ENCODE measurements around the gene VCAM1. TPM values are rescaled to one million over a fixed set of nuclear protein-coding genes. Genes with fewer than 3 reads are reported as not detected.
A peak's percentile ranks its signal among the peaks of the same experiment; 100 is the strongest.

The VCAM1 gene
- total and polyA plus RNA-seq, 8 donors = 0.58 to 35.1 (median 1.6) TPM; not detected in 1

DNA sequence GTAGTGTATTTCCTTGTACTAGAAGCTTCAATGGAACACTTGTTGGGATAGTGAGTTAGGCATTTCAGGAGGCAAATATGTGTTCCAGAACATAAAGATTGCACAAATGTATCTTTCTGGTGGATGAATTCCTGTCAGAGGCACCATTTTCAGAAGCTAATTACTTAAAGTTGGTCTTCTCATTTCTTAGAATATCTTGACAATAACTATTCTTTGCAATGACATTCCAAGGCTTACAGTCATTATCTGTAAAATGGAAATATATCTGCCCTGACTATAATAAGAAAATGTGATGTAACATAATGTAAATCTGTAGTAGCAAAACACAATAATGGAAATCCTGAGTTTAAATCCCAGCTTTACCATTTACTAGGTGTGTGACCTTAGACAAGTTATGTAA is 2.7 kb downstream of the VCAM1 start:
- Histone ChIP-seq H3K9me3 (no peaks in the 10 kb centered on the region), H3K4me1 (peaks cover 0 to 8% (median 0%) of the 10 kb centered on the region in 4 donors), H3K27me3 (no peaks in the 10 kb centered on the region), H3K27ac (no peak overlapping the region), H3K36me3 (no peaks in the 10 kb centered on the region), H3K4me3 (peak overlapping the region in 1 of 4 donors; percentile 28)
- TF ChIP-seq POLR2A (IDR thresholded peaks at IDR 0.05) (no peak), EP300 (IDR thresholded peaks at IDR 0.05) (no peak), POLR2AphosphoS5 (IDR thresholded peaks at IDR 0.05) (no peak)
- TF ChIP-seq, protein P1, sequence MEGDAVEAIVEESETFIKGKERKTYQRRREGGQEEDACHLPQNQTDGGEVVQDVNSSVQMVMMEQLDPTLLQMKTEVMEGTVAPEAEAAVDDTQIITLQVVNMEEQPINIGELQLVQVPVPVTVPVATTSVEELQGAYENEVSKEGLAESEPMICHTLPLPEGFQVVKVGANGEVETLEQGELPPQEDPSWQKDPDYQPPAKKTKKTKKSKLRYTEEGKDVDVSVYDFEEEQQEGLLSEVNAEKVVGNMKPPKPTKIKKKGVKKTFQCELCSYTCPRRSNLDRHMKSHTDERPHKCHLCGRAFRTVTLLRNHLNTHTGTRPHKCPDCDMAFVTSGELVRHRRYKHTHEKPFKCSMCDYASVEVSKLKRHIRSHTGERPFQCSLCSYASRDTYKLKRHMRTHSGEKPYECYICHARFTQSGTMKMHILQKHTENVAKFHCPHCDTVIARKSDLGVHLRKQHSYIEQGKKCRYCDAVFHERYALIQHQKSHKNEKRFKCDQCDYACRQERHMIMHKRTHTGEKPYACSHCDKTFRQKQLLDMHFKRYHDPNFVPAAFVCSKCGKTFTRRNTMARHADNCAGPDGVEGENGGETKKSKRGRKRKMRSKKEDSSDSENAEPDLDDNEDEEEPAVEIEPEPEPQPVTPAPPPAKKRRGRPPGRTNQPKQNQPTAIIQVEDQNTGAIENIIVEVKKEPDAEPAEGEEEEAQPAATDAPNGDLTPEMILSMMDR (IDR thresholded peaks at IDR 0.05) = no peak
- intact Hi-C loops (cut with DNase I; ENCODE audit: low total_unique reads) = no loop called here
- DNase-seq = no peak

- H3K4me3 ChIP-seq = no peak overlapping the region
- H3K27me3 ChIP-seq = no peaks in the 10 kb centered on the region
- peaks cover 0 to 8% (median 0%) of the 10 kb centered on the region in 4 donors for H3K4me1 ChIP-seq
- TF ChIP-seq EP300 (IDR thresholded peaks at IDR 0.05) (no peak), POLR2AphosphoS5 (IDR thresholded peaks at IDR 0.05) (no peak), POLR2A (IDR thresholded peaks at IDR 0.05) (no peak)
- TF ChIP-seq, protein P1 (IDR thresholded peaks at IDR 0.05) = no peak
- H3K36me3 ChIP-seq = no peaks in the 10 kb centered on the region
- no peaks in the 10 kb centered on the region for H3K9me3 ChIP-seq
- no peak overlapping the region for H3K27ac ChIP-seq
- intact Hi-C loops (cut with DNase I; ENCODE audit: low total_unique reads) = no loop called here
- no peak for DNase-seq
Measured at GRCh38 chr1:100724281-100724680, 4.7 kb downstream of the VCAM1 start.

DNA sequence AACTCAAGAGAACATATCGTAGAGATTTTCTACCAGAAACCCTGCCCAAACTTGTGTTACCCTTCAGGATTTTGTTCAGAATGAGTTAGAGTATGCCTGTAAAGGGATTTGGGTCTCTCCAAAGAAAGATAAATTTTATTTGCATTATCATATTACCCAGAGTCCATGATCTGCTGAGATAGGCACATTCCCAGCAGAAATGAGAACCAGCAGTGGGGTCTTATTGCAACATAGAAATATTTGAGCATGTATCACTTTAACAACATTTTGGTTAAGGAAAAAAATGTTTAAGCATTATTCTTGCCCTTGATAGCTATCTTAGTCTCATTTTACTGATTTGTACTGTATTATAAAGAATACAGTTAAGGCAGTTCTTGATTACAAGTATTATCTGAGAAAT is 10.6 kb downstream of the VCAM1 start:
- WGBS, 5 donors = 88 to 97% (median 91%) methylated on average over 1 of the region's 1 CpG
- no peak overlapping the region for H3K4me3 ChIP-seq
- H3K9me3 ChIP-seq = no peaks in the 10 kb centered on the region
- TF ChIP-seq POLR2A (IDR thresholded peaks at IDR 0.05) (no peak), EP300 (IDR thresholded peaks at IDR 0.05) (no peak)
- TF ChIP-seq, protein P1 (IDR thresholded peaks at IDR 0.05) = no peak
- no peaks in the 10 kb centered on the region for H3K36me3 ChIP-seq
- intact Hi-C loops (cut with DNase I; ENCODE audit: low total_unique reads) = no loop called here
- H3K4me1 ChIP-seq = peaks cover 0 to 10% (median 3%) of the 10 kb centered on the region in 4 donors
- no peak overlapping the region for H3K27ac ChIP-seq
- no peaks in the 10 kb centered on the region for H3K27me3 ChIP-seq
- no peak for DNase-seq

- no peak overlapping the region for H3K4me3 ChIP-seq
- H3K9me3 ChIP-seq = no peaks in the 10 kb centered on the region
- TF ChIP-seq EP300 (IDR thresholded peaks at IDR 0.05) = no peak
- TF ChIP-seq POLR2A (IDR thresholded peaks at IDR 0.05) = no peak
- TF ChIP-seq, protein P1 (IDR thresholded peaks at IDR 0.05) = no peak
- TF ChIP-seq POLR2AphosphoS5 (IDR thresholded peaks at IDR 0.05) = no peak
- intact Hi-C loops (cut with DNase I; ENCODE audit: low total_unique reads) = no loop called here
- H3K36me3 ChIP-seq = no peaks in the 10 kb centered on the region
- H3K27me3 ChIP-seq = no peaks in the 10 kb centered on the region
- 72 to 81% (median 75%) methylated on average over 6 of the region's 6 CpGs for WGBS, 5 donors
- no peak overlapping the region for H3K27ac ChIP-seq
- peaks cover 0 to 19% (median 7%) of the 10 kb centered on the region in 4 donors for H3K4me1 ChIP-seq
- DNase-seq = no peak
Measured at GRCh38 chr1:100731309-100731708, 11.8 kb downstream of the VCAM1 start.

Data from stomach (tissue), 9 donors.